ENCODE data around the gene LMBRD1. TPM values are rescaled to one million over a fixed set of nuclear protein-coding genes. Genes with fewer than 3 reads are reported as not detected.

LMBRD1 gene
- total RNA-seq, 1 donor from 2014 or later, result 24.9 TPM

- no peak for TF ChIP-seq CTCF (conservative IDR thresholded peaks at IDR 0.05; ENCODE audit: low read depth, low read length)
- no peak overlapping the region for H3K4me3 ChIP-seq (ENCODE audit: low read depth, low read length)
- no peak for DNase-seq (ENCODE audit: low read depth)
These were observed 38.6 kb downstream of the LMBRD1 start for GRCh38 chr6:69758214-69758613.

DNA sequence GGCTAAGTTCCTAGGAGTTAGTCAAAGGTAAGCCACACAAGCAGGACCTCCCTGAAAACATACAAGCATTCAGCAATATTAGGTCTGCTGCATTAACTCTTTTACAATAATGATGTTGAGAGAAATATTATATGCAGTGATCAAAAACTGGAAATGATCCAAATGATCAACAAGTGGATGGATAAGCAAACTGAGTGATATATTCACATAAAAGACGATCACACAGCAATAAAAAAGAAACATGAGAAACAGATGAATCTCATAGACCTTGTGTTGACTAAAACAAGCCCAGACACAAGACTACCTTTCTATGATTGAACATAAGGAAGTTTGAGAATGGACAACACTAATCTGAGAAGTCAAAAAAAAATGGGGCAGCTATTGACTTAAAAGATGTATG lies 39.9 kb downstream of the LMBRD1 start:
- H3K4me3 ChIP-seq (ENCODE audit: low read depth, low read length), result no peak overlapping the region
- no peak for TF ChIP-seq CTCF (conservative IDR thresholded peaks at IDR 0.05; ENCODE audit: low read depth, low read length)
- no peak for DNase-seq (ENCODE audit: low read depth)

- TF ChIP-seq CTCF (conservative IDR thresholded peaks at IDR 0.05; ENCODE audit: low read depth, low read length), result no peak
- DNase-seq (ENCODE audit: low read depth), result no peak
- no peak overlapping the region for H3K4me3 ChIP-seq (ENCODE audit: low read depth, low read length)
These were observed 40.4 kb downstream of the LMBRD1 start for GRCh38 chr6:69756366-69756765.

DNA sequence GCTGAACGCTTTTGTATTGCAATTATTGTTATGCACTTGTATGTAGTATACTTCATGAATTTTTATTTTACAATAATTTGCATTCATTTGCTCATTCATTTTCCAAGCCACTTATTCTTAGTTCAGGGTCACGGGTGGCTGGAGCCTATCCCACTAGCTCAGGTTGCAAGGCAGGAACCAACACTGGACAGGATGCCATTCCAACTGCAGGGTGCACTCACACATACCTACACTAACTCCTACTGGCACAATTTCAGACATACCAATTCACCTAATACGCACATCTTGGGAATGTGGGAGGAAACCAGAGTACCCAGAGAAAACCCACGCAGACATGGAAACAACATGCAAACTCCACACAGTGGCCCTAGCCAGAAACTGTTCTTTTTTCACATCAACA lies 61.8 kb downstream of the LMBRD1 start:
- H3K4me3 ChIP-seq (ENCODE audit: low read depth, low read length), result no peak overlapping the region
- no peak for TF ChIP-seq CTCF (conservative IDR thresholded peaks at IDR 0.05; ENCODE audit: low read depth, low read length)
- peak; percentile 2 for DNase-seq (ENCODE audit: low read depth)

- H3K4me3 ChIP-seq (ENCODE audit: low read depth, low read length), result no peak overlapping the region
- DNase-seq (ENCODE audit: low read depth), result no peak
- TF ChIP-seq CTCF (conservative IDR thresholded peaks at IDR 0.05; ENCODE audit: low read depth, low read length), result peak; percentile 23
These were observed 64.2 kb downstream of the LMBRD1 start for GRCh38 chr6:69732640-69733039.

- no peak for DNase-seq (ENCODE audit: low read depth)
- no peak for TF ChIP-seq CTCF (conservative IDR thresholded peaks at IDR 0.05; ENCODE audit: low read depth, low read length)
- no peak overlapping the region for H3K4me3 ChIP-seq (ENCODE audit: low read depth, low read length)
These were observed 64.8 kb downstream of the LMBRD1 start for GRCh38 chr6:69732045-69732444.

GRCh38 chr6:69729870-69730449 lies 66.8 kb downstream of the LMBRD1 start:
- H3K4me3 ChIP-seq (ENCODE audit: low read depth, low read length), result no peak overlapping the region
- TF ChIP-seq CTCF (conservative IDR thresholded peaks at IDR 0.05; ENCODE audit: low read depth, low read length), result no peak
- DNase-seq (ENCODE audit: low read depth), result no peak

All from epithelial cell of proximal tubule (primary cell).